Peyer's patch (tissue), 4 donors: ENCODE results near the gene MAGT1. TPM values are rescaled to one million over a fixed set of nuclear protein-coding genes. Genes with fewer than 3 reads are reported as not detected.

Experiments used
- DNase-seq, 3 donors: peaks; one replicate each; pipeline ENCODE4 v3.0.0-alpha.2; 2017 to 2019
- H3K27ac ChIP-seq, 4 donors: fragments of 200-600 bp; sonication (generic); one replicate each; pipeline ENCODE4 v1.5.1; 2016 to 2019
- H3K27me3 ChIP-seq, 2 donors: fragments of 200-600 bp; sonication (generic); one replicate each; pipeline ENCODE4 v1.5.1; 2019
- H3K36me3 ChIP-seq, 3 donors: fragments of 200-600 bp; sonication (generic); one replicate each; pipeline ENCODE4 v1.5.1; 2016 to 2019
- H3K4me1 ChIP-seq, 4 donors: fragments of 200-600 bp; sonication (generic); one replicate each; pipeline ENCODE4 v1.5.1; 2016 to 2019
- H3K4me3 ChIP-seq, 4 donors: fragments of 200-600 bp; sonication (generic); 1 replicate in 3 of 4; 2 replicates in 1 of 4; pipeline ENCODE4 v1.5.1; 2016 to 2019; ENCODE audit warnings: mild to moderate bottlenecking in 1 of 4
- H3K9me3 ChIP-seq, 4 donors: fragments of 200-600 bp; sonication (generic); one replicate each; pipeline ENCODE4 v1.5.1; 2016 to 2019; ENCODE audit warnings: mild to moderate bottlenecking in 1 of 4
- POLR2A ChIP-seq, 2 donors: fragments of 450-650 bp; IDR thresholded peaks; one replicate each; pipeline ENCODE4 v1.5.1; 2017; ENCODE audit warnings: antibody characterized with exemption in 2 of 2, mild to moderate bottlenecking in 2 of 2, moderate library complexity in 2 of 2
- small RNA-seq, 2 donors: library from RNA; depleted of rRNA; stranded (forward); fragments of <200 nt; gene quantifications; one replicate each; pipeline ENCODE3, GENCODE V24; 2016
- total RNA-seq, 4 donors: library from RNA; depleted of rRNA; stranded (reverse); fragments of >200 nt; gene quantifications; one replicate each; pipeline ENCODE4 v1.1.0, GENCODE V29; 2016
- TF ChIP-seq, protein P1 (sequence below), 6 experiments: fragments of 450-650 bp in 4 of 6; fragments of 200-600 bp in 2 of 6; sonication (generic) in 1 of 6; IDR thresholded peaks; one replicate each; pipeline ENCODE4 v1.5.1; 2017 to 2019; ENCODE audit warnings: antibody characterized with exemption in 6 of 6, mild to moderate bottlenecking in 3 of 6, moderate library complexity in 1 of 6

Gene MAGT1
- total RNA-seq, 4 donors from 2014 or later: 29.5 to 62.7 (median 50.1) TPM

DNA sequence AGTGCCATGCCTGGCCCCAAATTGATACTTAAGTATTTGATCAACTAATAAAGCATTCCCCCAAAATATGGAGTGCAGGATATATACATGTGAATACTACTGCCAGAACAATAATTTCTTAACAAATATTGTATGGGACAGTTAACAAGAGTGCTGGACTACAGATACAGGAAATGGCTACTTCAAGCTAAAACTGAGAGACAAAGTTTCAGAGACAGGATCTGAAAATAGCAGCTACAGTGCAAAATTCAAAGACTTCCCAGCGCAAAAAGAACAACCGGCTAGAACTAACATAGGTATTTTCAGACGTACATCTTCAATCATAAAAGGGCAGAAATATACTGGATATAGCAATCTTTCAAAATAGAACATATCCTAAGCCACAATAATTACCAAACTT, 115.5 kb downstream of the MAGT1 start:
- DNase-seq: no peak
- H3K4me1 ChIP-seq: no peaks in the 10 kb centered on the region

DNA sequence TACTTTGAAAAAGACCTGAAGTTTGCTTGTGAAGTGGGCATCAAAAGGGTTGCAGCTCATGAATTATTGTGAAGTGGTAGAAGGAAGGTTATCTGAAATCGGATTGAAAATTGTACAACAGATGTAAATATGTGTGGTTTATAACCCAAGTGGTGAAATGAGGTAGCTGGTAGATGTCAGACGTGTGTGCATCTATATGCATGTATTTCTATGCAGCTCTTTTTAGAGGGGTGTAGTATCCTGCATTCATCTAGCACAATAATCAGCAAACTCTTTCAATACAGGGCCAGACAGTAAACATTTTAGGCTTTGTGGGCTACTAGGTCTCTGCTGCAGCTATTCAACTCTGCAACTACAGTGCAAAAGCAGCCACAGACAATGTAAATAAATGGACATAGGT, 118.6 kb downstream of the MAGT1 start:
- Histone ChIP-seq H3K36me3 (no peaks in the 10 kb centered on the region), H3K9me3 (no peaks in the 10 kb centered on the region), H3K4me1 (no peaks in the 10 kb centered on the region), H3K27me3 (no peaks in the 10 kb centered on the region), H3K4me3 (no peak overlapping the region), H3K27ac (no peak overlapping the region)
- TF ChIP-seq, protein P1, sequence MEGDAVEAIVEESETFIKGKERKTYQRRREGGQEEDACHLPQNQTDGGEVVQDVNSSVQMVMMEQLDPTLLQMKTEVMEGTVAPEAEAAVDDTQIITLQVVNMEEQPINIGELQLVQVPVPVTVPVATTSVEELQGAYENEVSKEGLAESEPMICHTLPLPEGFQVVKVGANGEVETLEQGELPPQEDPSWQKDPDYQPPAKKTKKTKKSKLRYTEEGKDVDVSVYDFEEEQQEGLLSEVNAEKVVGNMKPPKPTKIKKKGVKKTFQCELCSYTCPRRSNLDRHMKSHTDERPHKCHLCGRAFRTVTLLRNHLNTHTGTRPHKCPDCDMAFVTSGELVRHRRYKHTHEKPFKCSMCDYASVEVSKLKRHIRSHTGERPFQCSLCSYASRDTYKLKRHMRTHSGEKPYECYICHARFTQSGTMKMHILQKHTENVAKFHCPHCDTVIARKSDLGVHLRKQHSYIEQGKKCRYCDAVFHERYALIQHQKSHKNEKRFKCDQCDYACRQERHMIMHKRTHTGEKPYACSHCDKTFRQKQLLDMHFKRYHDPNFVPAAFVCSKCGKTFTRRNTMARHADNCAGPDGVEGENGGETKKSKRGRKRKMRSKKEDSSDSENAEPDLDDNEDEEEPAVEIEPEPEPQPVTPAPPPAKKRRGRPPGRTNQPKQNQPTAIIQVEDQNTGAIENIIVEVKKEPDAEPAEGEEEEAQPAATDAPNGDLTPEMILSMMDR (IDR thresholded peaks at IDR 0.05): no peak
- no peak for TF ChIP-seq POLR2A (IDR thresholded peaks at IDR 0.05)
- no peak for DNase-seq

More for the DNA sequence above, 115.5 kb downstream of the MAGT1 start:
- Histone ChIP-seq H3K9me3 (no peaks in the 10 kb centered on the region), H3K36me3 (no peaks in the 10 kb centered on the region), H3K4me3 (no peak overlapping the region), H3K27ac (no peak overlapping the region), H3K27me3 (no peaks in the 10 kb centered on the region)
- no peak for TF ChIP-seq POLR2A (IDR thresholded peaks at IDR 0.05)
- TF ChIP-seq, protein P1 (IDR thresholded peaks at IDR 0.05): no peak

Small RNA genes within 50 kb of the gene (small RNA-seq; reads per million reads assigned to genes)
- gene RN7SL460P (0 reads per million in 2 donors), gene RNU6-854P (0 reads per million in 2 donors)

Other genes starting within 250 kb of the MAGT1 start
- 100 to 1,000 TPM in 2 of 4 donors, 10 to 100 TPM in 2; 79.3 to 309 (median 99.6) TPM for gene ATRX, start 109.2 kb downstream of the MAGT1 start, total RNA-seq
- gene COX7B, start 4.0 kb upstream of the MAGT1 start, total RNA-seq: 100 to 1,000 TPM; 402 to 457 (median 432) TPM
- gene ATP7A, start 15.3 kb upstream of the MAGT1 start, total RNA-seq: 1 to 10 TPM; 6.5 to 8.8 (median 6.8) TPM
- not detected for gene PGAM4, start 74.2 kb upstream of the MAGT1 start, total RNA-seq
- 100 to 1,000 TPM; 120 to 260 (median 215) TPM for gene PGK1, start 208.8 kb upstream of the MAGT1 start, total RNA-seq
- gene TAF9B, start 244.2 kb upstream of the MAGT1 start, total RNA-seq: 10 to 100 TPM in 1 of 4 donors, 1 to 10 TPM in 3; 3.1 to 14.9 (median 6.3) TPM